Adrenal gland (tissue), 12 donors: ENCODE data around the gene TFDP1. TPM values are rescaled to one million over a fixed set of nuclear protein-coding genes. Genes with fewer than 3 reads are reported as not detected.
"Not testable (repeated sequence)": the region's sequence is repeated elsewhere in the genome, so short reads cannot be mapped to it uniquely, and the experiment has no call there.

ENCODE experiments used
- DNase-seq, 7 donors: peaks; one replicate each; pipeline ENCODE4 v3.0.0-alpha.2; 2019 to 2020
- H3K27ac ChIP-seq, 5 donors: fragments of 200-600 bp; sonication (generic) in 4 of 5; 1 replicate in 3 of 5; 2 replicates in 2 of 5; pipeline versions ENCODE4 v1.5.1 to v1.8.0; 2016 to 2020; ENCODE audit warnings: mild to moderate bottlenecking in 1 of 5
- H3K27me3 ChIP-seq: fragments of 200-600 bp; 2 replicates; pipeline ENCODE4 v1.8.0; 2021
- H3K36me3 ChIP-seq, 2 donors: fragments of 200-600 bp; replicated peaks in 1 of 2; 1 replicate in 1 of 2; 2 replicates in 1 of 2; pipeline versions ENCODE4 v1.5.1 to v1.8.0; 2018 to 2022
- H3K4me1 ChIP-seq, 2 donors: fragments of 200-600 bp; replicated peaks in 1 of 2; 1 replicate in 1 of 2; 2 replicates in 1 of 2; pipeline versions ENCODE4 v1.5.1 to v1.8.0; 2018 to 2021
- H3K4me3 ChIP-seq, 4 donors: fragments of 200-600 bp; sonication (generic) in 3 of 4; one replicate each; pipeline ENCODE4 v1.5.1; 2016 to 2018
- H3K9me3 ChIP-seq, 3 donors: fragments of 200-600 bp; sonication (generic) in 1 of 3; replicated peaks in 1 of 3; 1 replicate in 2 of 3; 2 replicates in 1 of 3; pipeline versions ENCODE4 v1.5.1 to v1.8.0; 2016 to 2021
- CTCF ChIP-seq, 6 experiments: fragments of 450-650 bp in 4 of 6; fragments of 200-600 bp in 2 of 6; sonication (generic) in 1 of 6; IDR thresholded peaks; 1 replicate in 5 of 6; 2 replicates in 1 of 6; pipeline versions ENCODE4 v1.5.1 to v1.8.0; 2016 to 2021; ENCODE audit warnings: antibody characterized with exemption in 6 of 6, mild to moderate bottlenecking in 2 of 6, moderate library complexity in 1 of 6
- POLR2A ChIP-seq, 2 donors: fragments of 450-650 bp; IDR thresholded peaks; one replicate each; pipeline ENCODE4 v1.6.1; 2017; ENCODE audit warnings: antibody characterized with exemption in 2 of 2, mild to moderate bottlenecking in 2 of 2, moderate library complexity in 1 of 2
- WGBS, 4 donors: extraction: QIAGEN DNeasy Blood & Tissue Kit in 2 of 4; methylation state at CpG; one replicate each; pipeline versions ENCODE4 v1.1.5 to v1.1.7; 2013 to 2017; 5-methylcytosine and 5-hydroxymethylcytosine counted together
- intact Hi-C, 2 donors: fragments of 100-400 bp; cut with DNase I; formaldehyde crosslinking; loops; one replicate each; pipeline versions ENCODE4 v1.14.1 to v1.15.0; 2022 to 2023
- polyA plus RNA-seq, 3 donors: library from polyadenylated mRNA; stranded (reverse); fragments of 200-250 nt in 2 of 3; fragments of 350-450 nt in 1 of 3; fragmentation: Illumina TruSeq in 1 of 3; extraction: RNeasy Lipid Tissue Mini Kit (QIAGEN cat#74804) in 1 of 3; gene quantifications; one replicate each; pipeline ENCODE4 v1.2.3, GENCODE V29; 2013 to 2014
- total RNA-seq, 9 donors: library from RNA; depleted of rRNA in 4 of 9; stranded (reverse); fragments of >200 nt in 4 of 9; fragments of 120-200 nt in 1 of 9; fragmentation: NEBNext Ultra II Directional in 1 of 9; extraction: Animal tissue kit (Norgen Biotek cat#: 25700) in 1 of 9; gene quantifications; one replicate each; pipeline versions ENCODE4 v1.1.0 to v1.2.4, GENCODE V29; 2013 to 2023
- donor health status: healthy with polysubstance abuse.
- donor health status: Bipolar disorder and iron deficiency.
- donor health status: DM: yes; HTN: yes; CAD: no.
- donor health status: DM: no; HTN: no; CAD: no.
- donor health status: DM: no; HTN: no; CAD: no.
- donor health status: DM: yes; HTN: yes; CAD: no.

TFDP1 gene
- total and polyA plus RNA-seq, 12 donors, result 16.5 to 50.0 (median 35.5) TPM

- DNase-seq, result peak in 2 of 7 donors; percentile 13 to 21
- intact Hi-C loops, result loop anchor here in 1 of 2 donors (10.0 kb wide), 1 partner anchor 107 kb away; the partner anchor contains the start of gene ADPRHL1
- Histone ChIP-seq H3K4me1 (no peaks in the 10 kb centered on the region), H3K36me3 (no peaks in the 10 kb centered on the region), H3K27me3 (no peaks in the 10 kb centered on the region), H3K4me3 (no peak overlapping the region), H3K27ac (no peak overlapping the region), H3K9me3 (no peaks in the 10 kb centered on the region)
- no peak for TF ChIP-seq POLR2A (IDR thresholded peaks at IDR 0.05)
- no peak for TF ChIP-seq CTCF (IDR thresholded peaks at IDR 0.05)
- WGBS, 4 donors, result 80 to 94% (median 90%) methylated on average over 12 to 19 of the region's 19 CpGs
Measured at GRCh38 chr13:113561417-113562084, 23.0 kb upstream of the TFDP1 start.

- H3K27me3 ChIP-seq, result no peaks in the 10 kb centered on the region
- 19 to 30% (median 23%) methylated on average over 11 to 14 of the region's 14 CpGs for WGBS, 4 donors
- no peak overlapping the region for H3K4me3 ChIP-seq
- no peaks in the 10 kb centered on the region for H3K9me3 ChIP-seq
- intact Hi-C loops, result loop anchor here in 1 of 2 donors (10.0 kb wide), 1 partner anchor 107 kb away; the partner anchor contains the start of gene ADPRHL1
- no peaks in the 10 kb centered on the region for H3K36me3 ChIP-seq
- peak; percentile 51 to 72 (median 64) for TF ChIP-seq CTCF (IDR thresholded peaks at IDR 0.05)
- no peak for TF ChIP-seq POLR2A (IDR thresholded peaks at IDR 0.05)
- no peaks in the 10 kb centered on the region for H3K4me1 ChIP-seq
- peak; percentile 53 to 82 (median 60) for DNase-seq
- H3K27ac ChIP-seq, result no peak overlapping the region
Measured at GRCh38 chr13:113562085-113562749, 22.3 kb upstream of the TFDP1 start.

GRCh38 chr13:113562844-113563243 is 21.7 kb upstream of the TFDP1 start:
- no peak overlapping the region for H3K27ac ChIP-seq
- no peaks in the 10 kb centered on the region for H3K9me3 ChIP-seq
- H3K36me3 ChIP-seq, result no peaks in the 10 kb centered on the region
- no peaks in the 10 kb centered on the region for H3K4me1 ChIP-seq
- no peak for TF ChIP-seq POLR2A (IDR thresholded peaks at IDR 0.05)
- no peak for TF ChIP-seq CTCF (IDR thresholded peaks at IDR 0.05)
- no peaks in the 10 kb centered on the region for H3K27me3 ChIP-seq
- 52 to 55% (median 53%) methylated on average over 7 of the region's 7 CpGs for WGBS, 4 donors
- peak in 2 of 7 donors; percentile 5 to 30 for DNase-seq
- intact Hi-C loops, result loop anchor here in 1 of 2 donors (10.0 kb wide), 1 partner anchor 108 kb away; the partner anchor contains the start of gene ADPRHL1
- H3K4me3 ChIP-seq, result no peak overlapping the region

GRCh38 chr13:113563511-113563910 is 21.0 kb upstream of the TFDP1 start:
- intact Hi-C loops, result loop anchor here in 1 of 2 donors (10.0 kb wide), 1 partner anchor 109 kb away; the partner anchor contains the start of gene ADPRHL1
- H3K36me3 ChIP-seq, H3K27ac ChIP-seq, H3K27me3 ChIP-seq, H3K4me1 ChIP-seq, H3K9me3 ChIP-seq, H3K4me3 ChIP-seq: not testable (repeated sequence)
- WGBS, 4 donors, result 79 to 92% (median 85%) methylated on average over 2 to 4 of the region's 4 CpGs
- peak in 2 of 7 donors; percentile 17 to 39 for DNase-seq
